Measurements from ENCODE around the gene CMPK2. TPM values are rescaled to one million over a fixed set of nuclear protein-coding genes. Genes with fewer than 3 reads are reported as not detected.

Gene CMPK2
- total and polyA plus RNA-seq, 9 of the 15 experiments (the other 6 are each of a cell fraction or from before 2014, with no cell fraction given) = 2.6 to 10.5 (median 5.0) TPM

DNA sequence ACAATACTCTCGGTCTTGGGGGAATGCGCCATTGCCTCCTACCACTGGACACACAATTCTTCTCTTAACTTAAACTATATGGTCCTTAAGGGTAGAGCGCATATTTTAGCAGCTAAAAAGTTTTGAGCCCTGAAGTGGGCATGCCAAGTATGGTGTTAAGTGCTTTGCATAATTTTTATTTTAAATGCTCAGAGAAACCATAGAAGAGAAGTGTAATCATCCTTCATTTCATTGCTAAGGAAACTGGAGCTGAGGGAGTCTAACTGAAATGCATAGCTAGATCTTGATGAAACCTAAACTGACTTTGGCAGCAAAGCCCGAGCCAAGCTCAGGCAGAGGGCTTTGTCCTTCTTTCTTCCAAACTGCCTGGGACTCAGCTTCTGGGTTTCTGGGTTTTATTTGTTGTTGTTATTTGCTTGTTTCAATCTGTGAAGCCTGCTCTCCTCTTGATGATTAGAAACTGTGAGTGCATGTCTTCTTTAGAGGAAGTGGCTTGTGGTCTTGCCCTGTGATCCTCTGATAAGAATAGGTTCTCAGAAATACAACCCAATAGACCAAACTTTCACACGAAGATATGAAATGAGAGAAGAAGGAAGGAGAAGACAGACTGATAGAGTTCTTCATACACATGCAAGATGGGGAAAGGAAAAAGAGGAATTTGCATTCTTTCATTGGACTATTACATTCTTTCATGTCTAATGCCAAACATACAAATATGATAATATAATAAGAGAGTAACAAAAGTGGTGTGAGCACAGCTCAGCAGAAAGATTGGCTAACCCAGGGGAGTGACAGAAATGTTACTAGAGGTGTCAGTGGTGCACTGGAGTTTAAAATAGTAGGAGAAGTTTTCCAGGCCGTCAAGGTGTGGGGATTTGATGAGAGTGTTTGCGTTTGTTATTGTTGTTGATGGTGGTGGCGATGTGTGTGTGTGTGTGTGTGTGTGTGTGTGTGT lies 44.0 kb upstream of the CMPK2 start (continued):
- TF ChIP-seq PTBP1 (IDR thresholded peaks at IDR 0.05; ENCODE audit: low read depth, low read length) (no peak), HNRNPL (IDR thresholded peaks at IDR 0.05; ENCODE audit: low read depth, low read length) (no peak), HDAC6 (IDR thresholded peaks at IDR 0.05; ENCODE audit: low read depth, low read length) (no peak), SRSF3 (IDR thresholded peaks at IDR 0.05; ENCODE audit: insufficient read depth, low read length) (no peak), CHD4 (IDR thresholded peaks at IDR 0.05; ENCODE audit: insufficient read depth, insufficient replicate concordance, low read depth, low read length, poor library complexity, severe bottlenecking) (no peak), TEAD2 (tag; IDR thresholded peaks at IDR 0.05) (no peak), BMI1 (IDR thresholded peaks at IDR 0.05; ENCODE audit: low read length) (no peak), ZNF274 (IDR thresholded peaks at IDR 0.05; ENCODE audit: borderline replicate concordance, low read depth, low read length) (no peak), KLF1 (tag; IDR thresholded peaks at IDR 0.05) (no peak), ATF1 (CRISPR knock-in tag; IDR thresholded peaks at IDR 0.05) (no peak), ATF1 (tag; IDR thresholded peaks at IDR 0.05) (no peak), CAMTA2 (CRISPR knock-in tag; conservative IDR thresholded peaks at IDR 0.05) (no peak), POLR2AphosphoS2 (IDR thresholded peaks at IDR 0.05; ENCODE audit: low read length) (no peak), FOXA3 (CRISPR knock-in tag; conservative IDR thresholded peaks at IDR 0.05 in 1 of 2, IDR thresholded peaks at IDR 0.05 in 1 of 2) (peak in 1 of 2 experiments; percentile 56; a peak in 2 of 4 replicates), LCOR (CRISPR knock-in tag; IDR thresholded peaks at IDR 0.05) (0 out of 2 replicates have a peak, but pooled peaks have one; percentile 32), CBX5 (IDR thresholded peaks at IDR 0.05; ENCODE audit: borderline replicate concordance, low read depth) (no peak), STAG1 (CRISPR knock-in tag; IDR thresholded peaks at IDR 0.05; ENCODE audit: borderline replicate concordance) (no peak), BRF1 (IDR thresholded peaks at IDR 0.05; ENCODE audit: borderline replicate concordance, extremely low read depth, insufficient read length) (no peak), ZNF444 (CRISPR knock-in tag; IDR thresholded peaks at IDR 0.05) (no peak), RBM22 (IDR thresholded peaks at IDR 0.05; ENCODE audit: low read depth, low read length, poor library complexity, severe bottlenecking) (no peak), ZNF217 (CRISPR knock-in tag; IDR thresholded peaks at IDR 0.05) (no peak), SNIP1 (IDR thresholded peaks at IDR 0.05; ENCODE audit: low read depth) (no peak)
- TF ChIP-seq, protein P1, sequence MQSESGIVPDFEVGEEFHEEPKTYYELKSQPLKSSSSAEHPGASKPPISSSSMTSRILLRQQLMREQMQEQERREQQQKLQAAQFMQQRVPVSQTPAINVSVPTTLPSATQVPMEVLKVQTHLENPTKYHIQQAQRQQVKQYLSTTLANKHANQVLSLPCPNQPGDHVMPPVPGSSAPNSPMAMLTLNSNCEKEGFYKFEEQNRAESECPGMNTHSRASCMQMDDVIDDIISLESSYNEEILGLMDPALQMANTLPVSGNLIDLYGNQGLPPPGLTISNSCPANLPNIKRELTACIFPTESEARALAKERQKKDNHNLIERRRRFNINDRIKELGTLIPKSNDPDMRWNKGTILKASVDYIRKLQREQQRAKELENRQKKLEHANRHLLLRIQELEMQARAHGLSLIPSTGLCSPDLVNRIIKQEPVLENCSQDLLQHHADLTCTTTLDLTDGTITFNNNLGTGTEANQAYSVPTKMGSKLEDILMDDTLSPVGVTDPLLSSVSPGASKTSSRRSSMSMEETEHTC (IDR thresholded peaks at IDR 0.05) = peak; percentile 61; the same call in 1 of the 2 replicates
- TF ChIP-seq, protein P2, sequence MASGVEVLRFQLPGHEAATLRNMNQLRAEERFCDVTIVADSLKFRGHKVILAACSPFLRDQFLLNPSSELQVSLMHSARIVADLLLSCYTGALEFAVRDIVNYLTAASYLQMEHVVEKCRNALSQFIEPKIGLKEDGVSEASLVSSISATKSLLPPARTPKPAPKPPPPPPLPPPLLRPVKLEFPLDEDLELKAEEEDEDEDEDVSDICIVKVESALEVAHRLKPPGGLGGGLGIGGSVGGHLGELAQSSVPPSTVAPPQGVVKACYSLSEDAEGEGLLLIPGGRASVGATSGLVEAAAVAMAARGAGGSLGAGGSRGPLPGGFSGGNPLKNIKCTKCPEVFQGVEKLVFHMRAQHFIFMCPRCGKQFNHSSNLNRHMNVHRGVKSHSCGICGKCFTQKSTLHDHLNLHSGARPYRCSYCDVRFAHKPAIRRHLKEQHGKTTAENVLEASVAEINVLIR (CRISPR knock-in tag; IDR thresholded peaks at IDR 0.05) = no peak
- TF ChIP-seq, protein P3, sequence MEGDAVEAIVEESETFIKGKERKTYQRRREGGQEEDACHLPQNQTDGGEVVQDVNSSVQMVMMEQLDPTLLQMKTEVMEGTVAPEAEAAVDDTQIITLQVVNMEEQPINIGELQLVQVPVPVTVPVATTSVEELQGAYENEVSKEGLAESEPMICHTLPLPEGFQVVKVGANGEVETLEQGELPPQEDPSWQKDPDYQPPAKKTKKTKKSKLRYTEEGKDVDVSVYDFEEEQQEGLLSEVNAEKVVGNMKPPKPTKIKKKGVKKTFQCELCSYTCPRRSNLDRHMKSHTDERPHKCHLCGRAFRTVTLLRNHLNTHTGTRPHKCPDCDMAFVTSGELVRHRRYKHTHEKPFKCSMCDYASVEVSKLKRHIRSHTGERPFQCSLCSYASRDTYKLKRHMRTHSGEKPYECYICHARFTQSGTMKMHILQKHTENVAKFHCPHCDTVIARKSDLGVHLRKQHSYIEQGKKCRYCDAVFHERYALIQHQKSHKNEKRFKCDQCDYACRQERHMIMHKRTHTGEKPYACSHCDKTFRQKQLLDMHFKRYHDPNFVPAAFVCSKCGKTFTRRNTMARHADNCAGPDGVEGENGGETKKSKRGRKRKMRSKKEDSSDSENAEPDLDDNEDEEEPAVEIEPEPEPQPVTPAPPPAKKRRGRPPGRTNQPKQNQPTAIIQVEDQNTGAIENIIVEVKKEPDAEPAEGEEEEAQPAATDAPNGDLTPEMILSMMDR (IDR thresholded peaks at IDR 0.05 in 2 of 3, conservative IDR thresholded peaks at IDR 0.05 in 1 of 3; ENCODE audit: insufficient read depth in 2 of 3, low read depth in 1 of 3, low read length in 3 of 3) = no peak

Data from K562 (cell line).